Uterus (tissue), 4 donors: ENCODE results near the gene C1orf50. TPM values are rescaled to one million over a fixed set of nuclear protein-coding genes. Genes with fewer than 3 reads are reported as not detected.

Source experiments
- DNase-seq, 2 donors: peaks; one replicate each; pipeline ENCODE4 v3.0.0-alpha.2; 2019 to 2020
- H3K27ac ChIP-seq, 2 donors: fragments of 200-600 bp; sonication (generic); 1 replicate in 1 of 2; 2 replicates in 1 of 2; pipeline ENCODE4 v1.5.1; 2016 to 2018
- H3K27me3 ChIP-seq, 2 donors: fragments of 200-600 bp; sonication (generic); one replicate each; pipeline ENCODE4 v1.5.1; 2018 to 2019; ENCODE audit warnings: control low read depth in 1 of 2
- H3K36me3 ChIP-seq, 2 donors: fragments of 200-600 bp; sonication (generic); one replicate each; pipeline ENCODE4 v1.5.1; 2019; ENCODE audit warnings: control low read depth in 1 of 2
- H3K4me1 ChIP-seq, 2 donors: fragments of 200-600 bp; sonication (generic); one replicate each; pipeline ENCODE4 v1.5.1; 2018 to 2019; ENCODE audit warnings: control low read depth in 1 of 2
- H3K4me3 ChIP-seq, 2 donors: fragments of 200-600 bp; sonication (generic); 1 replicate in 1 of 2; 2 replicates in 1 of 2; pipeline ENCODE4 v1.5.1; 2018 to 2019; ENCODE audit warnings: mild to moderate bottlenecking in 1 of 2
- H3K9me3 ChIP-seq, 2 donors: fragments of 200-600 bp; sonication (generic); one replicate each; pipeline ENCODE4 v1.5.1; 2019; ENCODE audit warnings: control low read depth in 1 of 2
- POLR2A ChIP-seq, 2 donors: fragments of 450-650 bp; IDR thresholded peaks; one replicate each; pipeline ENCODE4 v1.6.1; 2016; ENCODE audit warnings: antibody characterized with exemption in 2 of 2, mild to moderate bottlenecking in 1 of 2, moderate library complexity in 1 of 2
- intact Hi-C: fragments of 100-400 bp; cut with DNase I; formaldehyde crosslinking; loops from one replicate; pipeline ENCODE4 v1.15.1; 2023; ENCODE audit warnings: low total_unique reads
- total RNA-seq, 4 donors: library from RNA; depleted of rRNA in 3 of 4; stranded (reverse); fragments of >200 nt in 3 of 4; gene quantifications; one replicate each; pipeline versions ENCODE4 v1.1.0 to v1.2.4, GENCODE V29; 2014 to 2023
- TF ChIP-seq, protein P1 (sequence below), 4 experiments: fragments of 200-600 bp in 2 of 4; fragments of 450-650 bp in 2 of 4; sonication (generic) in 2 of 4; IDR thresholded peaks; one replicate each; pipeline ENCODE4 v1.5.1; 2016 to 2019; ENCODE audit warnings: antibody characterized with exemption in 4 of 4, mild to moderate bottlenecking in 2 of 4, moderate library complexity in 1 of 4
- donor health status: DM: yes; HTN: yes; CAD: no.

The C1orf50 gene
- total RNA-seq, 4 donors from 2014 or later = 0.26 to 6.7 (median 5.7) TPM; not detected in 1

DNA sequence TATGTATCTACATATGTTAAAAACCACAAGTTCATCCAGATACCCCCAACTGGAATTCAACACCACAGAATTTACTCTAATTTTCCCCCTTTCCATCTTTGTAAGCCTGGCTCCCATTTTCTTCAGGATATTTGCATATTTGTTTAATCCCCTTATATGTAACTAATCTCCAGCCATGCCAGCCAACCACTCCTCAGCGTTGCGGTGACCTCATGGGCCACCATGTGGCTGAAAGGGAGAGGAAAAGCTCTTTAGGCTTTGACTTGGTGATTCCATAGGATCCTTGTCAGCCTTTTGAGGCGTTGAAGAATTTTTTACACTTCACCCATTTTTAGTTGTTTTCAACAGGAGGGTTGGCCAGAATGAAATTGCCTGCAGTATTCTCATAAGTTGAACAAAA lies 37.0 kb upstream of the C1orf50 start:
- Histone ChIP-seq H3K27me3 (no peaks in the 10 kb centered on the region), H3K4me3 (no peak overlapping the region), H3K36me3 (no peaks in the 10 kb centered on the region), H3K4me1 (no peaks in the 10 kb centered on the region), H3K27ac (no peak overlapping the region), H3K9me3 (no peaks in the 10 kb centered on the region)
- TF ChIP-seq, protein P1, sequence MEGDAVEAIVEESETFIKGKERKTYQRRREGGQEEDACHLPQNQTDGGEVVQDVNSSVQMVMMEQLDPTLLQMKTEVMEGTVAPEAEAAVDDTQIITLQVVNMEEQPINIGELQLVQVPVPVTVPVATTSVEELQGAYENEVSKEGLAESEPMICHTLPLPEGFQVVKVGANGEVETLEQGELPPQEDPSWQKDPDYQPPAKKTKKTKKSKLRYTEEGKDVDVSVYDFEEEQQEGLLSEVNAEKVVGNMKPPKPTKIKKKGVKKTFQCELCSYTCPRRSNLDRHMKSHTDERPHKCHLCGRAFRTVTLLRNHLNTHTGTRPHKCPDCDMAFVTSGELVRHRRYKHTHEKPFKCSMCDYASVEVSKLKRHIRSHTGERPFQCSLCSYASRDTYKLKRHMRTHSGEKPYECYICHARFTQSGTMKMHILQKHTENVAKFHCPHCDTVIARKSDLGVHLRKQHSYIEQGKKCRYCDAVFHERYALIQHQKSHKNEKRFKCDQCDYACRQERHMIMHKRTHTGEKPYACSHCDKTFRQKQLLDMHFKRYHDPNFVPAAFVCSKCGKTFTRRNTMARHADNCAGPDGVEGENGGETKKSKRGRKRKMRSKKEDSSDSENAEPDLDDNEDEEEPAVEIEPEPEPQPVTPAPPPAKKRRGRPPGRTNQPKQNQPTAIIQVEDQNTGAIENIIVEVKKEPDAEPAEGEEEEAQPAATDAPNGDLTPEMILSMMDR (IDR thresholded peaks at IDR 0.05) = no peak
- no peak for TF ChIP-seq POLR2A (IDR thresholded peaks at IDR 0.05)
- intact Hi-C loops = no loop called here
- no peak for DNase-seq

DNA sequence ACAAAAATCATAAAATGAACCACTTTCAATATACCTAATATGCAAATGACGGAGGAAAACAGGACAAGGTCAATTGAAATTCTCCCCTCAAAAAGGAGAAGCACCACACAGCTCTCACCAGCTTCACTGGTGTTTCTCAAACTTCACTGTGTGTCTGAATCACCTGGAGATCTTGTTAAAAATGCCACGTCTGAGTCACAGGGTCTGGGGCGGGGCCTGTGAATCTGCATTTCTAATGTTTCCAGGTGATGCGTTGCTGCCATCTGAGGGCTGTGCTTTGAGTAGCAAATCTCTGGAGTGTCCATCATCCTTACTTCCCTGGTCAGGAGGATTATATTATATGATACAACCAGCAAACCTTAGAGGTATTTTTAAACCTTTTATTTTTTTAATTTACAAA lies 36.1 kb upstream of the C1orf50 start:
- intact Hi-C loops = no loop called here
- no peak for TF ChIP-seq POLR2A (IDR thresholded peaks at IDR 0.05)
- TF ChIP-seq, protein P1 (IDR thresholded peaks at IDR 0.05) = no peak
- H3K36me3 ChIP-seq = no peaks in the 10 kb centered on the region
- no peaks in the 10 kb centered on the region for H3K4me1 ChIP-seq
- no peaks in the 10 kb centered on the region for H3K27me3 ChIP-seq
- H3K27ac ChIP-seq = no peak overlapping the region
- no peak for DNase-seq
- H3K4me3 ChIP-seq = no peak overlapping the region
- no peaks in the 10 kb centered on the region for H3K9me3 ChIP-seq

DNA sequence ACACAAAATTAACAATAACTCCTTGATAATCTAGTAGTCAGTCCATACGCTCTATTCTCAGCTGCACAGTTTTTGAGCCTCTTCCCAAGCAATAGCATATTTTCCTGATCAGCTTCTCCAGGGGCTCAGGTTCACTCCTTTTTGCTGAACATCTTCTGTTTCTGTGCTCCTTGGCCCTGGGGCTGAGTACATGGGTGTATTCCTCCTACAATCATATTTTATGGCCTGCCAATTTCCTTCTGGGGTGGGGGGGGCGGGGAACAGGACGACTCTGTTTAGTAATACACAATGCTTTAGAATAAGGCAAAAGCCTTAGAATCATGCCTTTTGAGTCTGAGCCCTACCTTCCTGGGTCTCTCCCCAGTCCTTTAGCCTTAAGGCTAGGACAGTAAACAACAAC lies 35.5 kb upstream of the C1orf50 start:
- Histone ChIP-seq H3K27ac (no peak overlapping the region), H3K27me3 (no peaks in the 10 kb centered on the region), H3K9me3 (no peaks in the 10 kb centered on the region), H3K36me3 (no peaks in the 10 kb centered on the region), H3K4me1 (no peaks in the 10 kb centered on the region), H3K4me3 (no peak overlapping the region)
- no peak for TF ChIP-seq POLR2A (IDR thresholded peaks at IDR 0.05)
- TF ChIP-seq, protein P1 (IDR thresholded peaks at IDR 0.05) = no peak
- intact Hi-C loops = no loop called here
- DNase-seq = no peak

DNA sequence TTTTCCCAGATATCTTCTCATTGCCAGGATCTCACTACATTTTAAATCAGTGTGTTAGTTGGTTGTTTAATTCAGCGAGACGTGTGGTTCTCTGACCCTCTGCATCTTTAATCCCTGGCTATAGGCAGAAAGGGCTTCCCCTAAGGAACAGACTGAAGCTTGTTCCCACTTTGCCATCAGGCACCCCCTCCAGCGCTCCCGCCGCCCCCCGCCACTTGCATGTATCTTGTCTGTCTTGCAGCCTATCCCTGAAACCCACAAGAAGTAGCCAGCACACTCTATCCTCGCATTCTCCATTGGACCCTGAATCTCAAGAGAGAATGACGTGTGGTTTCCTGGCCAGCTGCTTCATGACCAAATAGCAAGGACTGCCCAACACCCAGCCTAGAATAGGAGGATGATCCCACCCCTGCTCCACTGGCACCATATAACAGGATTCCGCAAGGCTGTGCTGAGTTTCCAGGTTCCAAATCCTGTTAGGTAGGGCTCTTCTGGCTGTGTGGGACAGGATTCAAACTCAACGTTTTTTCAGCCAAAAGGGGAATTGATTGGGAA lies 34.8 kb upstream of the C1orf50 start:
- no peak overlapping the region for H3K27ac ChIP-seq
- no peak for DNase-seq

DNA sequence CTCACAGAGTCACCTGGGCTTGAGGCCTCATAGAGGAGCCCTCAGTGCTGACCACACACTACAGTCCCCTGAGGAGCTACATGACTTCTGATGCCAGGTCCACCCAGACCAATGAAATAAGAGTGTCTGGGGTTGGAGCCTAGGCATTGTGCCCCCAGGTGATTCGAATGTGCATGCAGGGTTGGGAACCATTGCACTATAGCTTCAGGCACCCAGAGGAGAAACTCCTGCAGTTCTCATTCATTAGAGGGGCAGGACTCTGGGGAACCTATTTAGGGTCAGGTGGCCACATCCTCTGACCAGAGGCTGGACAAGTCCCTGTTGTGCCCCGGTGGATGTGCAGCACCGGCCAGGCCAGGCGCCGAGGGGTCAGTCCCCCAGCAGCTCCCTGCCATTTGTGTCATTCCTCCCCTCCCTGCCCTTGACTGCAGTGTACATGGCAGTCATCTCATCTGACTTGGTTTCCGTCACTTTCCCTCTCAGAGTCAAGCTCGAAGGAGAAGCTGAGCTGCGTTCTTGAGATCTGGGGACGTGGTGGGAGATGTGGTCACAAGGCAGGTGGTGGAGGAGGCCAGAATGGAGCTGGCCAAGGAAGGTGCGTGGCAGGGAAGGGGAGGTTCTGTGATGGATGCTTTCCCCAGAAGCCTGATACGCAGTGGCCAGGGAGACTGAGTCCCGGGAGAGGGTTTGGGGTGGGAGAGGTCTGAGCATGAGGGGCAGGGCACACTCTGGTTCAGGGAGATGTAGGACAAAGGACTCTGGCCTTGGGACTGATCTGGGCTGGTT lies 33.4 kb upstream of the C1orf50 start:
- no peaks in the 10 kb centered on the region for H3K27me3 ChIP-seq
- DNase-seq = no peak
- TF ChIP-seq, protein P1 (IDR thresholded peaks at IDR 0.05) = no peak
- no peak for TF ChIP-seq POLR2A (IDR thresholded peaks at IDR 0.05)
- H3K4me3 ChIP-seq = no peak overlapping the region
- no peaks in the 10 kb centered on the region for H3K4me1 ChIP-seq
- H3K9me3 ChIP-seq = no peaks in the 10 kb centered on the region
- H3K27ac ChIP-seq = no peak overlapping the region
- no peaks in the 10 kb centered on the region for H3K36me3 ChIP-seq
- intact Hi-C loops = no loop called here

More for the DNA sequence above, 34.8 kb upstream of the C1orf50 start:
- H3K4me3 ChIP-seq = no peak overlapping the region
- H3K36me3 ChIP-seq = no peaks in the 10 kb centered on the region
- H3K9me3 ChIP-seq = no peaks in the 10 kb centered on the region
- TF ChIP-seq POLR2A (IDR thresholded peaks at IDR 0.05) = no peak
- TF ChIP-seq, protein P1 (IDR thresholded peaks at IDR 0.05) = no peak
- intact Hi-C loops = no loop called here
- no peaks in the 10 kb centered on the region for H3K27me3 ChIP-seq
- H3K4me1 ChIP-seq = no peaks in the 10 kb centered on the region
